Fibroblast of villous mesenchyme (primary cell): ENCODE measurements around the gene ACADS. TPM values are rescaled to one million over a fixed set of nuclear protein-coding genes. Genes with fewer than 3 reads are reported as not detected.

Source experiments
- DNase-seq: peaks from one replicate; pipeline ENCODE4 v3.0.0-alpha.2; 2010; ENCODE audit warnings: low read depth
- H3K4me3 ChIP-seq: 2 replicates; pipeline ENCODE4 v1.5.1; 2011; ENCODE audit warnings: low read depth, mild to moderate bottlenecking, low read length
- total RNA-seq: library from RNA; depleted of rRNA; stranded (reverse); fragments of >200 nt; gene quantifications from 2 replicates; pipeline ENCODE4 v1.2.3, GENCODE V29; 2012
- TF ChIP-seq, protein P1 (sequence below): IDR thresholded peaks from 2 replicates; pipeline ENCODE4 v1.5.1; 2012; ENCODE audit warnings: low read depth, mild to moderate bottlenecking, low read length; ENCODE audit not compliant: insufficient read depth

Gene ACADS
- total RNA-seq, 1 donor, result 6.9 TPM

DNA sequence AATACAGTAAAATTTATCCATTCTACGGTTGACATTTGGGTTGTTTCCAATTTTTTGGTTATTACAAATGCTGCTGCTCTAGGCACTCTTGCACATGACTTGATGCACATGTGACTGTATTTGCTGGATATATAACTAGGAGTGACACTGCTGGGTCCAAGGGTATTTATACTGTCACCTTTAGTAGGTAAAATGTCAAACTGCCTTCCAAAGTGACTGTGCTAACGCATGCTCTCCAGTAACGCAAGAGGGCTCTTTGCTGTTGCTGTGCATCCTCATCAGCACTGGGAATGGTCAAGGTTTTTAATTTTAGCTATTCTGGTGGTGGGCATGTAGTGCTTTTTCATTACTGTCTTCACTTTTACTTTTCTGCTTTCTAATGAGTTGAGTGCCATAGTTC lies 62.3 kb downstream of the ACADS start:
- no peak for DNase-seq
- TF ChIP-seq, protein P1, sequence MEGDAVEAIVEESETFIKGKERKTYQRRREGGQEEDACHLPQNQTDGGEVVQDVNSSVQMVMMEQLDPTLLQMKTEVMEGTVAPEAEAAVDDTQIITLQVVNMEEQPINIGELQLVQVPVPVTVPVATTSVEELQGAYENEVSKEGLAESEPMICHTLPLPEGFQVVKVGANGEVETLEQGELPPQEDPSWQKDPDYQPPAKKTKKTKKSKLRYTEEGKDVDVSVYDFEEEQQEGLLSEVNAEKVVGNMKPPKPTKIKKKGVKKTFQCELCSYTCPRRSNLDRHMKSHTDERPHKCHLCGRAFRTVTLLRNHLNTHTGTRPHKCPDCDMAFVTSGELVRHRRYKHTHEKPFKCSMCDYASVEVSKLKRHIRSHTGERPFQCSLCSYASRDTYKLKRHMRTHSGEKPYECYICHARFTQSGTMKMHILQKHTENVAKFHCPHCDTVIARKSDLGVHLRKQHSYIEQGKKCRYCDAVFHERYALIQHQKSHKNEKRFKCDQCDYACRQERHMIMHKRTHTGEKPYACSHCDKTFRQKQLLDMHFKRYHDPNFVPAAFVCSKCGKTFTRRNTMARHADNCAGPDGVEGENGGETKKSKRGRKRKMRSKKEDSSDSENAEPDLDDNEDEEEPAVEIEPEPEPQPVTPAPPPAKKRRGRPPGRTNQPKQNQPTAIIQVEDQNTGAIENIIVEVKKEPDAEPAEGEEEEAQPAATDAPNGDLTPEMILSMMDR, result no peak
- no peak overlapping the region for H3K4me3 ChIP-seq

Other genes with a start within 250 kb of the ACADS start
- 206 and 280 TPM in 2 replicates for gene DYNLL1, start 229.7 kb upstream of the ACADS start, total RNA-seq
- 18.4 and 29.8 TPM in 2 replicates for gene COQ5, start 196.7 kb upstream of the ACADS start, total RNA-seq
- gene RNF10, start 191.5 kb upstream of the ACADS start, total RNA-seq, result 127 and 175 TPM in 2 replicates
- gene POP5, start 144.4 kb upstream of the ACADS start, total RNA-seq, result 35.8 and 40.6 TPM in 2 replicates
- not detected in 2 replicates for gene CABP1, start 85.2 kb upstream of the ACADS start, total RNA-seq
- gene MLEC, start 38.7 kb upstream of the ACADS start, total RNA-seq, result 126 and 224 TPM in 2 replicates
- 18.7 and 25.0 TPM in 2 replicates for gene UNC119B, start 15.4 kb upstream of the ACADS start, total RNA-seq
- gene SPPL3, start 178.5 kb downstream of the ACADS start, total RNA-seq, result 8.7 and 9.5 TPM in 2 replicates